ENCODE results near the gene EXD3.
"Not testable (repeated sequence)": the region's sequence is repeated elsewhere in the genome, so short reads cannot be mapped to it uniquely, and the experiment has no call there.

Gene EXD3, protein sequence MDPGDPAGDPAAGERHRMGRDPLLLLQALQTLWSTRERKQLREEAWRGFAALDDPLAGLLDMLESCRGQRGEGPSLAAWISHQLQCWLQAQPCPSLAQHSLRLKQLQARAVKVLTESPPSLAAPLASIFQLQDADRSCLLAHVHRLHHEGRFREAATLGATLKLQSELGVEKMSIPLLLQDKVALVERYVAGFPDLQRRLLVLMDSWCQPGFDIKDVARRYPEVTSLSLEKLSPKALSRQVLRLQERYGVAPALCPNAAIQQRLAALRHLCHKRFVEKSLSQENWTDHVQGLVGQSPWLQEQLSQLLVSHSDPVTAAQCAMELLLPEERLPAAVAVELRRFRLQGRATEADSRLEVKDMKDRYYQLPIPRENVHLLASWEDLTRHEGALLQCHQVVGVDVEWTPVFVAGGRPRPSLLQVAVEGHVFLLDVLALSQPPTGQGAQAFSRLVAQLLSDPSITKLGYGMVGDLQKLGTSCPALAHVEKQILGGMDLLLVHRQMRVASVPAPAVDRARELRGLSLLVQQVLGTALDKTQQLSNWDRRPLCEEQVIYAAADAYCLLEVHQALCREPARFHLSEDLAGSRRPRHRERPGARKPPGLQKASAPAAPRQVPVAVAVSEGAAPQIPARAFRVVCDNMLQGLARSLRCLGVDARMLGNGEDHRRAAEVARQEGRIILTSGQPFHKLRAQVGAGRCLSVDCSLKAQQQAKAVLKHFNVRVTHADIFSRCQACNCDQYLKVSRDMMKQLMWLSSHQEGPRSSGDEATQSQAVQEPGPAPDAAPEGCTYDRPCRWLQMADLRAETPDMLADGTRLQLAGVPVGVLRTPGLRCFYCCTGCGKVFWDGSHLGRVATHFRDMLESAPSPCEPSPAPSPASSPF

DNA sequence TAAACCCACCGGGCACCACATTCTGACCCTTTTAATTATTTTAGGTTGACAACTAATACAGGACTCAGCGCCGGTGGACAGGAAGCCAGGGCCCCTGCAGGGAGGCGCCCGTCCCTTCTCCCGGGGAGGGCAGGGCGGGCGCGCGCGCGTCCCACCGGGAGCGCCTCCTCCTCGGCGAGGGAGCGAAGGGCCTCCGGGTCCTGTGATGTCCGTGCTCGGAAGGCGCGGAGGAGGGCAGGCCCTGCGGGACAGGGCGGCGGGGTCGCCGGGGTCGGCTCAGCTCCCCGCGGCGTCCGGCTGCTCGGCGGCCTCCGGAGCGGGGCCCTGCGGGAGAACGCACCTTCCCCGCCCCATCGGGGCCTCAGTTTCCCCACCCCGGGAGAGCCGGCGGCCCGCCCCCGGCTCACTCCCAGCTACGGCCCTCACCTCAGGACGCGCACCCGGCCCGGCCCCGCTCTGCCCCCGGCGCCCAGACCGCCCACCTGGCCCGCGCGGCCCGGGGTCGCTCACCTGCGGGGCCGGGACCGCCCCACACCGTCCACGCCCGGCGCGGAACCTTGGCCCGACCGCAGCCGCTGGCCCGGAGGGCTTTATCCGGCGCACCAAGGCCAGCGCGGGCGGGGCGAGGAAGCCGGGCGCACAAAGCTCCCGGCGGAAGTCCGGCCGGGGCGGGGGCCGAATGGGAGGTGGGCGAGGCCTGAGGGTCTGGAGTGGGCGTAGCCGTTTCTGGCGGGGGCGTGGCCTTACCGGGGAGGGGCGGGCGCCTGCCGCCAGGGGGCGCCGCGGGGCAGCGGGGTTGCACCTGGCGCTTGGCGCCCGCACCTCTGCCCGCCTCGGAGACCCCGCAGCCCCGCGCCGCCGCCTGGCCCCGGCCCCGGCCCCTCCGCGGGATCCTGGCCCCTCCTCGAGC, at the start of gene EXD3, which contains the start of gene NOXA1:
Gene EXD3 (minus strand): TSS at position 559 of the 910 bp plus-strand sequence. CDS start 27,805 bp downstream, outside the sequence.
Gene NOXA1 (plus strand): TSS at position 790 of the 910 bp plus-strand sequence. CDS start 137 bp downstream, outside the sequence.
- DNase-seq (ENCODE audit: low read depth), result peak; percentile 95

DNA sequence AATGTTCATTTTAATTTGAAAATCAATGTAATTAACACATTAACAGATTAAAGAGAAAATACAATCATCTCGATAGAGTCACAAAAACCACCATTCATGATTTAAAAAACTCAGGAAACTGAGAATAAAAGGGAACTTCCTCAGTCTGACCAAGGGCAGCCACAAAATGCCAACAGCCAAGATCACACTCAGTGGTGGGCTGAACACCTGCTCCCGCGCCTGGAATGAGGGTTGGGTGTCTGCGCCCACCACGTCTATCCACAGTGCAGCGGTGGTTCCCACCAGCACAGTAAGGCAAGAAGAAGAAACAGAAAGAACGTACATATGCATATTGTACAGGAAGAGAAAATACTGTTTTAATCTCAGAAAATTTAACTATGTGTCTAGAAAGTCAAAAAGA, 47.8 kb upstream of the EXD3 start:
- no peak for DNase-seq (ENCODE audit: low read depth)

DNA sequence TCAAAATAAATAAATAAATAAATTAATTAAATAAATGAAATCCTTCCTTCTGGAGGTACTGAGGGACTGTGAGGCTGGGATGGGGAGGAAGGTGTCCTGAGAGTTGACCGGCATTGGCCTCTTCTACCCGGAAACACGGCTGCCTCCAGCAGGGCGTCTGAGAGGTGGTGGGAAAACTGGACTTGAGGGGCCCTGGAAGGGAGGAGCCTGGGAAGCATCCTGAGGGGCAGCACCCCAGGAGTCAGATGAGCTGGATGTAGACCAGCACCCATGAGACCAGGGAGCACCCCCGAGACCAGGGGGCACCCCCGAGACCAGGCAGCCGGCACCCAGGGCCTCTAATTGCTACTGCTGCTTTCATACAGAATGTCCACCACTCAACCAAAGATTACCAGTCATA, 44.9 kb upstream of the EXD3 start:
- no peak for DNase-seq (ENCODE audit: low read depth)

DNA sequence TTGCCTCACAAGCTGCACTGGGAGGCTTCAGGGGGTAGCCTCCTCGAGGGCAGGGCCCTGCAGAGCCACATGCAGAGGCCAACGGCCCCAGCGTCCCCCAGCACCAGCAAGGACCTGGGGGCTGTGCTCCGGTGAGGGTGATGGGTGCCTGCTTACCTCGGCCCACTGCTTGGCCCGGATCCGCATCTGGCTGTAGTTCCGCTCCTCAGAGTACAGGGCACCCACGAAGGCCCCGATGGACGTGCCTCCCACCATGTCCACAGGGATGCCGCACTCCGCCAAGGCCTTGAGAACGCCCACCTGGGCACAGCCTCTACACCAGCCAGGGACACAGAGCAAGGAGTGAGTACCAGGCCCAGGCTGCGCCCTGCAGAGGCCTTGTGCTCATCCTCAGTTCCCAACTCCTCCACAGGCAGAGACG, 44.2 kb upstream of the EXD3 start:
- DNase-seq (ENCODE audit: low read depth), result no peak

DNA sequence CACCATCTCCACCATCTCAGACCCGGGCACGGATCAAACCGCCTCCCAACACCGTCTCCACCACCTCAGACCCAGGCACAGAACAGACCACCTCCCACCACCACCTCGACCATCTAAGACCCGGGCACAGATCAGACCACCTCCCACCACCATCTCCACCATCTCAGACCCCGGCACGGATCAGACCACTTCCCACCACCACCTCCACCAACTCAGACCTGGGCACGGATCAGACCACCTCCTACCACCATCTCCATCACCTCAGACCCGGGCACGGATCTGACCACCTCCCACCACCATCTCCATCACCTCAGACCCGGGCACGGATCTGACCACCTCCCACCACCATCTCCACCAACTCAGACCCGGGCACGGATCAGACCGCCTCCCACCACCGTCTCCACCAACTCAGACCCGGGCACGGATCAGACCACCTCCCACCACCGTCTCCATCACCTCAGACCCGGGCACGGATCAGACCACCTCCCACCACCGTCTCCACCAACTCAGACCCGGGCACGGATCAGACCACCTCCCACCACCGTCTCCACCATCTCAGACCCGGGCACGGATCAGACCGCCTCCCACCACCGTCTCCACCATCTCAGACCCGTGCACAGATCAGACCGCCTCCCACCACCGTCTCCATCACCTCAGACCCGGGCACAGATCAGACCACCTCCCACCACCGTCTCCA, 43.6 kb upstream of the EXD3 start:
- not testable (repeated sequence) for DNase-seq (ENCODE audit: low read depth)

DNA sequence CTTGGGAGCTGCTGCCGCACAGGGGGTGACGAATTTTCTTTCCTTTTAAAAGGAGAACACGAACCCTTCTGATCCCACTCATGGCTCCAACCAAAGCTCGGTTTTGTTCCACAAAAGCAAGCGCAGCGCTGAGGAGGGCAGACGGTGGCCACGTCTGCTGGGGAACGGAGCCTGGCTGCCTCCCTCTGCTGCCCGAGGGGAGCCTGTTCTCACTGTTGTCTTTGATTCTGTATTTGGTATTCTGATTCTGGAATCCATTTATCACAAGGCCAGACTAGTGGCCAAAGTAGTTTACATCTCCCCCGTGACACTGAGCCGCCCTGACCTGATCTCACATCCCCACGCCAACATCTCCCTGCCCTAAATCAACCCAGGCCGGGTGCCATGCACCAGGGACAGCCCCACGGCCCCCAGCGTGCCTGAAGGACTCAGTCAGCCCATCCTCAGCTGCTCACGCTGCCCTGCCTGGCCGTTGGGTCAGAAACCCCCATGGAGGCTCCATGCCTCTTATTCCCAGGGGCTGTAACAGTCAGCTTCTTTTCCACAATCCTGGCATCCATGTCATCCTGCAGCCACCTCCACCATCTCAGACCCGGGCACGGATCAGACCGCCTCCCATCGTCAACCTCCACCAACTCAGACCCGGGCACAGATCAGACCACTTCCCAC, 42.9 kb upstream of the EXD3 start:
- no peak for DNase-seq (ENCODE audit: low read depth)

DNA sequence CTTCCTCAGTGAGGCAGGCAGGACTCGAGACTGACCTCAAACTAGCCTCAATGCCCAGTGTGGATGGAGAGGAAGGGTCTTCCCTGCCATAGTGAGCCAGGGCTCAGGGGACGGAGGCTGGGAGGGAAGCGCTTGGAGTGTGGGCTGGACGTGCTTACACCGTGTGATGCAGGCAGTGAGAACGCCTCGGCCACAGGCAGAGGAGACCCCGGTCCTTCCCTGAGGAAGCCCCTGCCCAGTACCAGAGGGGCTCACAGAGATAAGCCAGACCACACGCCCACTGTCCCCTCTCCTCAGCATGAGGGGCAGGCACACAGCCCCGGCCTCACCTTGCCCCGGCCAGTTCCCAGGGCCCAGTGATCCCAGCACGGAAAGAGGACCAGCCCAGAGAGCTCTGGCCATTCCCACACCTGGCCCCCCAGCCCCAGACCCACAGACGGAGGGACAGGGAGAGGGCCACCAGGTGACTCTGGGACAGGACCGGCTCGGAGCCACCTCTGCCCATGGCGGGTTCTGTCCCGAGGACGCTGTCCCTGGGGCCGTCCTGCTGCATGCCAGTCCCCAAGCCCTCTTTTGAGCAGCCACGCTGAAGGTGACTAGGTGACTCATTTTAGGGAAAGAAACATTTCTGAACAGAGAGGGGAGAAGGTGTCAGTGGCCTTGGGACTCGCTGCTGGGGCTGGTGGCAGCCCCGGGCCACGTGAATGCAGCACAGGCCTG, 42.2 kb upstream of the EXD3 start:
- DNase-seq (ENCODE audit: low read depth), result no peak

DNA sequence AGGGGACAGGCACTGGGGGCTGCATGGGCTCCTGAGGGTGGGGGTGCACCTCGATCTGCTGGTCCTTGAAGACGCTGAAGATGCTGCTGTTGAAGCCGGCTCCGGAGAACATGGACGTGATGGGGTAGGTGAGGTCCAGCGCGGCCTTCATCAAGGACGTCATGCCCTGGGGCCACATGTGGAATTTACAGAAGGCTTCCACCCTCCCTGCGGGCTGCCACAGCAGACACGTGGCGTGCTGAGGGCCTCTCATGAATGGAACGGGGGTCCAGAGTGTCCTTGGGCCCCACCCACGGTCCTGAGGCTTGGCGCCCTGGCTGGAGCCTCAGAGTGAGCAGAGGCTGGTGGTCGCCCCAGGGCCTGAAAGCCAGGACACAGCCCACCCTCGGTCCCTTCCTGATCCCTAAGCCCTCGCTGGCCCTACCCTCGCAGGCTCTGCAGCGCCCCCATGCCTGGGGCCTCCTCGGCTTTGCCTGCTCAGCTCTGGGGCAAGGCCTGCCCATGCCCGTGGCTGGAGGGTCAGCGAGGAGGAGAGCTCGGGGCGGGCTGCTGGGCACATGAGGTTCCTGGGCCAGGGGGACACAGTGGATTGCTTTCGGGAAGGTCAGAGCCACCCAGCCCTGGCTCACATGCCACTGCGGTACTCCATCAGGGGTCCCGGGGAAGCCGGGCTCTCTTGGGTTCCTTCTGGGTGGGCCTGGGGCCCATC, 41.5 kb upstream of the EXD3 start:
- no peak for DNase-seq (ENCODE audit: low read depth)

DNA sequence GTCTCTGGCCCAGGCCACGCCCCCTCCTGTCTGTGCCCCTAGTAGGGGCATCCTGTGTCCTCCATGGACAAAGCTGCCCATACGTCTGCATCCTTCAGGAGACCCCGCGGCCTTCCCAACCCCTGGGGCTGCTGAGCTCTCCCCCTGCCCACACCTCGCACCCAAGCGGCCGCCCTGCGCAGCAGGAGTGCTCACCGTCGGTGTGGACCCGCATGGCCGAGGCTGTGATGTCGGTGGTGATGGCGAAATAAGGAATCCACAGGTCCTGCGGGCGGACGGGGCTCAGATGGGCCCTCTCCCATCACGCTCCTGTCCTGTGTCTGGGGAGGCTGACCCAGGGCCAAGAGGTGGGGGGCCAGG, 40.9 kb upstream of the EXD3 start:
- DNase-seq (ENCODE audit: low read depth), result no peak

DNA sequence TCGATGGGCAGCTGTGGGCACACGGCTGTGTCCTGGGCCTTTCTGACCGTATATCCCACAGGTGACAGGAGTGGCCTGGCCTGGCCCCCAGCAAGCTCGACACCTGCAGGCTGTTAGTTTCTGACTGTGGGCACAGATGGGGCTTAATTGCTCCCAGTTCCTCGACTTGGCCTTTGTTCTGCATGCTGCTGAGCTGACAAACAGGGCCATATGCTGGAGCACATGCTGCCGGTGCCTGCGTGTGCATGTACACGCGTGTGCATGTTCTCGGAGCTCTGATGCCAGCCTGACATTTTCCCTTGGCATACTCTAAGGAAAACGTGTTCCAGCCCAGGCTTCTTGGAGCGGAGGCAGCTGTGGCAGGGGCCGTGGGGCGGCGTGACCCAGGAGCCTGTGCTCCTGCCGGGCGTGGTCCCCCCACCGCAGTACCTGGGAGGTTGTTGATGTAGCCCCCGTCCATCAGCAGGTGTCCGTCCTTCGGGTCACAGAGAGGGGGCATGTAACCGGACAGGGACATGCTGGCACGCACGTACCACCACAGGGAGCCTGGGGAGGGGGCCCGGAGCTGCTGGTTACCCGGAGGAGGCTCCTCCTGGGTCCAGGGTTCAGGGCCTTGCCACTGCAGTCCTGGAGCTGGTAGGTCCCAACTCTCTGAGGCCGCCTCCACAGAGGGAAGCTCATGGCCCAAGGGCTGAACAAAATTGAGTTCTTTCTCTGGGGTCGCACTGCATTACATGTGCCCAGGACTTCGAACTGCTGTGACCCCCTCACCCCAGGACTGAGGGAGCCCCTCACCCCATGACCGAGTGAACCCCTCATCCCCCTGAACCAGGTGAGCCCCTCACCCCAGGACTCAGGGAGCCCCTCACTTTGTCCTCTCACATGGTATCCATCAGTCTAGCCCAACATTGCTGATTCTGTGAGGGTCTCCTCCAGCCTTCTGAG, 40.3 kb upstream of the EXD3 start:
- no peak for DNase-seq (ENCODE audit: low read depth)

DNA sequence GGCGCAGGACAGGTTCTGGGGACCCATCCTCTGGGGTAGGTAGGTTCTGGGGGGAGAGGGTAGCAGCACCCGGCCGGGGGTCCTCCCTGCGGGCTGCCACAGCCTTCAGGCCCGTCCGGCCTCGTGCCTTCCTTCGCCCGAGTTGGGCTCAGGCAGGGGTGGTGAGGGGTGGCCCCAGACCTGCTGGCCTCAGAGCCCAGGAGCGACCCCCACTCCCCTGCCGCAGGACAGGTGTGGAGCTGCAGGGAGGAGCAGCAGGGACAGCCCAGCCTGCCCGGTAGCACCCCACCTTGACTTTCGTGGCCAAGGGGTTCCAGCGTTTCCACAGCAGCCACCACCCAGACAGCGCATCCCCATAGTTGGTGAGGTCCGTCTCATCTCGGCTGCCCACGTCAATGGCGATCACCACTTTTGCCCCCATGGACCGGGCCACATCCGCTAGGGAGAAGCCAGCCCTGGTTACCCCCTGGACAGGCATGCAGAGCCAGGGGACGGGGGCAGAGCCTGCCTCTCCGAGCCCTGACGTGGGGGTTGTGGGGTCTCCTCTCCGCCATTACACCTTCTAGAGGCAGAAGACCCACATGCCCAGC, 39.5 kb upstream of the EXD3 start:
- no peak for DNase-seq (ENCODE audit: low read depth)

DNA sequence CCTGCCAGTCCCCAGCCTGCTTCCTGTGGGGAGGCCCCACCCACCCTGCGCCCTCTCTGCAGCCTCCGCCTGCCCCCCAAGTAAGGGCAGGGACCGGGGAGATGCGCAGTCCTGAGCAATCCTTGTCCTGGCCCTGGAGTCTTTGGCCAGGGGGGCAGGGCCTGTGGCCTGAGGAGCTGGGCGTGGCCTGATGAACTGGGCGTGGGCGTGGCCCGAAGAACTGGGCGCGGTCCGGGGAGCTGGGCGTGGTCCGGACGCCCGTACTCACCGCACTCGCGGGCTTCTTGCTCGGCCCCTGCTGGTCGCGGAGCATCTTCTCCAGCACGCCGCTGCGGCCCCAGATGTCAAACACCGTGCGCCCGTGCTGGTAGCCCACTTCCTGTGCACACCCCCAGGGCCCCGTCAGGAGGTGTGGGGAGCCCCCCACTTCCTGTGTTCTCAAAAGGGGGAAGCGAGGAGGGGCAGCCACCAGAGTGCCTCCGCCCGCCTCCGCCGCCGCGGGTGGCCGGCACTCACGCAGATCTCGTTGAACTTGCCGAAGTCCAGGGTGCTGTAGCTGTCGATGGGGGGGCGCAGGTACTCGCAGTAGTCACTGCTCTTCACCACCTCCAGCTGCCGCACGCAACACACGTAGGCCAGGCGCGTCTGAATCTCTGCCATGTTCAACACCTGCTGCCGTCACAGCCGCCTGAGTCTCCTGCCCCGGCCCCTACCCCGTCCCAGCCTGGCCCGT, 38.9 kb upstream of the EXD3 start:
- DNase-seq (ENCODE audit: low read depth), result peak; percentile 62

DNA sequence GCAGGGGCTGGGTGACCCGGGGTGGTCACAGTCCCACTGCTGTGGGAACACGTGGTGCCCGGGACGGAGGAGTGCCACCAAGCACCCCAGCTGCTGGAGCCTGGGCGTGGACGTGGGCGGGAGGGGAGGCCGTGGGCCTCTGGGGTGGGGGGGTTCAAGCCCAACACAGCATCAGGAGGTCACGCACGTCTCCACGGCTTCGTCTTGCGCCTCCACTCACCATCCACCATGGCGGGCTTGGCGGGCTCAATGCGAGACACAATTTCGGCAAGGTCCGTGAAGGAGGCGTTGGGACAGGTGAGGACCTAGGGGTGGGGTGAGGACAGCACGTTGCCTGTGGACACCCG, 38.3 kb upstream of the EXD3 start:
- DNase-seq (ENCODE audit: low read depth), result no peak

DNA sequence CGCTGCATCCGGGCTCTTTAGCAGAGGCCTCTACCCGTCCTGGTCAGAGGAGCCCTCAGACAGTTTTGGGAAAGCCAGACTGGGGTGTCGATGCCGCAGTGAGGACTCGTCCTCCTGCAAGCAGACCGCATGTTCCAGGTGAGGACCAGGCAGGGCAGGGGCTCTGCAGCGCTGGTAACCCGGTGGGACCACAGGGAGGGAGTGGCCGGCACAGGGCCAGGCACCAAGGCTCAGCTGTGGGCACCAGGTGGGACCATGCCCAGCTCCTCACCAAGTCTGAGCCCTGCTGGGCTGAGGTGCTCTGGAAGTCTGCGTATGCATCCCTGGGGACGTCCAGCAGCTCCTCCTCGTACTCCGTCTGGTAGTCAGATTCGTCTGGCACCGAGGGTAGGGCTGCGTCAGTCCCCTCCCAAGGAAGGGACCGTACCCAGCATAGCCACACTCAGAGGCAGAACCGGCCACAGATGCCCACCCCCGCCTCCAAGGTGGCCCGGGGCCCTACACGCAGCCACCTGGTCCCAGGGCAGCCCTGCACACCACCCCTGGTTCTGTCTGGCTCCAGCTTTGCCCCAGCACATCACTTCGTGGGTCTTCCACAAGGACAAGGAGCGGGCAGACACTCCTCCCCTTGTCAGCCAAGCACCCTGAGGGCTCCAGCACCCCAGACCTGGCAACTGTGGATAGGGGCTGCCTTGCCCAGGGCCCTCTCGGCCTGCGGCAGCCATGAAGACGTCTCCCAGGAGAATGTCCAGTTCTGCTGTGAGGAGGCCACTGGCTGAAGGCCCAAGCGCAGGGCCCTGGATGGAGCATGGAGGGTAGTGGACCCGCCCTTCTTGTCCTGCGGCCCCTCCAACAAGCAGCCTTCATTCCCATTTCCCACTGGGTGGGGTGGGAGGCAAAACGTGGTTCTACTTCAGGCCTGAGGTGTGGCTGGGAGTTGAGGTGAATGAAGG, 37.7 kb upstream of the EXD3 start:
- DNase-seq (ENCODE audit: low read depth), result no peak

DNA sequence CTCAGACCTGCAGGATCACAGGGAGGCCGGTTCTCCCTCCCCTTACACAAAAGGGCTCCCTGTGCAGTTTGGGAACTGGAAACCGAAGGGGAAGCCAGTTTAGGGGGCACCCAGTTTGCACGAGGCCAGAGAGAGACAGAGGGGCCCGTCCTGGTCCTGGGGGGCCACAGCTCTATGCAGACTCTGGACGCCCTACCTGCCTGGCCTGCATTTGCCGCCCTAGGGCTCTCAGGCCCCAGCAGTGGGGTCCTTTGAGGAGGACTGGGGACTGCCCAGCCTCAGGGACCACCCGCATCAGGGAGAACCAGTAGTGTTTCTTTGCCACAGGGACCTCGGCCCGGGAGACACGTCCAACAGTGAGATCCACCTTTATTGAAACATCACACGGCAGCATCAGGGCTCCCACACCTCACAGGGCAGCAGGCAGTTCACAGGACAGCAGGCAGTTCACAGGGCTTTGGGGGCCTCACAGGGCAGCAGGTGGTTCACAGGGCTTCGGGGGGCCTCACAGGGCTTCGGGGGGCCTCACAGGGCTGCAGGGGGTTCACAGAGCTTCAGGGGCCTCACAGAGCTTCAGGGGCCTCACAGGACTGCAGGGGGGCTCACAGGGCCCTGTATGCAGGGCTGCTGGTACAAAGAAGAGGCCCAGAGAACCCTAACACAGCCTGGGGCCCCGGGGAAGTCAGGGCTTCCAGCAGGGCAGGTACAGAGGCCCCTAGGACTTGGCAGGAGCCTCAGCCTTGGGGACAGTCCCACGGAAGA, 36.8 kb upstream of the EXD3 start:
- DNase-seq (ENCODE audit: low read depth), result no peak

Data from stimulated activated CD8-positive, alpha-beta memory T cell treated with anti-CD3 and anti-CD28 coated beads, Interleukin-15, amount 100 ng/mL, for 24 hours (primary cell).